Immature natural killer cell (primary cell): Measurements from ENCODE around the gene ABCC2. TPM values are rescaled to one million over a fixed set of nuclear protein-coding genes. Genes with fewer than 3 reads are reported as not detected.
"Not testable (repeated sequence)": the region's sequence is repeated elsewhere in the genome, so short reads cannot be mapped to it uniquely, and the experiment has no call there.

Experiments
- DNase-seq, 3 donors: peaks; one replicate each; pipeline ENCODE4 v3.0.0; 2022; ENCODE audit warnings: mixed read lengths in 1 of 3
- H3K27ac Mint-ChIP-seq, 6 donors: one replicate each; pipeline ENCODE4 v1.8.0; 2020; ENCODE audit warnings: mixed read lengths in 6 of 6, mild to moderate bottlenecking in 5 of 6, inconsistent platforms in 4 of 6, moderate library complexity in 3 of 6
- H3K27me3 Mint-ChIP-seq, 3 donors: one replicate each; pipeline ENCODE4 v1.8.0; 2020 to 2021; ENCODE audit warnings: low read depth in 3 of 3, mild to moderate bottlenecking in 3 of 3, mixed read lengths in 3 of 3, moderate library complexity in 3 of 3, inconsistent platforms in 1 of 3
- H3K36me3 Mint-ChIP-seq, 3 donors: one replicate each; pipeline ENCODE4 v1.8.0; 2020; ENCODE audit warnings: mixed read lengths in 3 of 3, inconsistent platforms in 2 of 3, mild to moderate bottlenecking in 2 of 3
- H3K4me1 Mint-ChIP-seq, 2 donors: one replicate each; pipeline ENCODE4 v1.8.0; 2020; ENCODE audit warnings: inconsistent platforms in 2 of 2, mild to moderate bottlenecking in 2 of 2, mixed read lengths in 2 of 2, moderate library complexity in 1 of 2
- H3K4me3 Mint-ChIP-seq, 5 donors: one replicate each; pipeline ENCODE4 v1.8.0; 2020; ENCODE audit warnings: mild to moderate bottlenecking in 5 of 5, mixed read lengths in 5 of 5, inconsistent platforms in 3 of 5, moderate library complexity in 3 of 5
- H3K9me3 Mint-ChIP-seq, 6 donors: one replicate each; pipeline ENCODE4 v1.8.0; 2020; ENCODE audit warnings: mild to moderate bottlenecking in 6 of 6, mixed read lengths in 6 of 6, inconsistent platforms in 4 of 6, moderate library complexity in 3 of 6
- polyA plus RNA-seq, 3 donors: library from polyadenylated mRNA; unstranded; fragments of 300-500 nt; fragmentation: Illumina TruSeq; gene quantifications; one replicate each; pipeline ENCODE4 v1.2.3, GENCODE V29; 2021

The ABCC2 gene
- polyA plus RNA-seq, 3 donors from 2014 or later: 0.48 TPM; not detected in 2

DNA sequence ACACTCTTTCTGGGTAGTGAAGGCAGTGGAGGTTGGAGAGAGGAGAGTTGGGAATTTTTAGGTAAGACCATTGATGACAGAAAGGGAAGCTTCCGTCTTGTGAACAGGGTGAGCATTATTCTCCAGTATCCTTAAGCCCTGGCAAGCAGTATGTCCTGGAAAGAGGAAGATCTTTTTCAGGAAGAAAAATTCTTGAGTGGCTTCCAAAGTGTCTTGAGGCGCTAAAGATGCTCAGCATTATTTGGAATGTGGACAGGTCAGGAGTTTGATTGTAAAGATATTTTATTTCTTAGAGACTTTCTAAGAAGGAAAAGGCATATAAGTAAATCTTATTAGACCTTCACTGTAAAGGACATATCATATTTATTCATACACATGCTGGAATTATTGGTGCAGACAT is 54.3 kb downstream of the ABCC2 start:
- Mint-ChIP-seq H3K4me3 (no peak overlapping the region), H3K27me3 (no peaks in the 10 kb centered on the region), H3K9me3 (no peaks in the 10 kb centered on the region), H3K27ac (no peak overlapping the region), H3K4me1 (no peaks in the 10 kb centered on the region), H3K36me3 (peaks cover 0 to 5% (median 4%) of the 10 kb centered on the region in 3 donors)
- DNase-seq: no peak

DNA sequence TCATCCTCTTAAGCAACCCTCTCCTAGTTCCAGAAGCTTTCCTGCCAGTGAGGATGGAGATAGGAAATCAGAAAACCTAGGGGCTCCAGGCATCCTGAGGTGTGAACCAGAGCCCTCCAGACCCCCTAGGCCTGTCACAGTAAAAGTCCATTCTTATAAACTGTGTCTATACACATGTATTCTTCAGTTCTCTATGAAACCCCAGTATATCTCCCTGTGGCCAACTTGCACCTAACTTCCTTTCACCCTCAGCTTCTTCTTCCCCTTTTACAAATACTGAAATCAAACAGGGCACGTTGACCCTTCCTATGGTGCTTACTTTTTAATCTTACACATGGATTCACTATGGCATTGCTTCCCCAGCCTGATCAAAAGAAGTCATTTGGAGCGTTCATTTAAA is 58.4 kb downstream of the ABCC2 start:
- not testable (repeated sequence) for H3K36me3 Mint-ChIP-seq, H3K9me3 Mint-ChIP-seq, H3K27me3 Mint-ChIP-seq, H3K4me3 Mint-ChIP-seq, H3K27ac Mint-ChIP-seq, DNase-seq, H3K4me1 Mint-ChIP-seq

DNA sequence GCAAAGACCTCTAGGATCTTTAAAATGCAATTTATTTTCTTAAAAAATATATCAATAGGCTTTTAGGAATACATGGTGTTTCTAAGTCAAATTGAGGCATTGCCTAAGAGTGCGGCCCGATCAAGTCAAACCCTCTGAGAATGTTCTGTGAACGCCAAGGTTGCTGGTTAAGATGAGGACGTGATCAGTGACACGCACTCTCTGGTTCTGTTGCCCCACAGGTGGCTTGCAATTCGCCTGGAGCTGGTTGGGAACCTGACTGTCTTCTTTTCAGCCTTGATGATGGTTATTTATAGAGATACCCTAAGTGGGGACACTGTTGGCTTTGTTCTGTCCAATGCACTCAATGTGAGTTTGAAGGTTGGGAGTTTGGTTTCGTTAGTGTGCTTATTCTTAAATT is 59.3 kb downstream of the ABCC2 start:
- no peak overlapping the region for H3K27ac Mint-ChIP-seq

DNA sequence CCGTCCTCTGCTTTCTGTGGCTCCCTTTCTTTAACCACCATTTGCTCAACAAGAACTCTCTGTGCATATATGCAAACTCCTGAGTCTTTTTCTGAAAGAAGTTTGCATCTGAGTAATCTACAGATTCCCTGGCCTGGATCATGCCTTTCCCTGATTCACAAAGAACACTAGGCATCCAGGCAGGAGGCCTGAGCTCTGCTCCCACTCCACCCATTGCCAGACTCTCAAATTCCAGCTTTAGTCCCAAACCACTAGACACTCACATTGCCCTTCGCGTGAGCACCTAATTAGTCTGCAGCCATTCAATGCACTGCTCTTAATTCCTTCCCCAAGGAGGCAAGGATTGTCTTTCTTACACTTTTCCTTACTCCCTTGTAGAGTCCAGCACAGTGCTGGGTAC is 60.9 kb downstream of the ABCC2 start:
- no peaks in the 10 kb centered on the region for H3K36me3 Mint-ChIP-seq
- H3K4me1 Mint-ChIP-seq: peaks cover 8 to 11% of the 10 kb centered on the region in 2 donors
- H3K27ac Mint-ChIP-seq: no peak overlapping the region
- no peak overlapping the region for H3K4me3 Mint-ChIP-seq
- H3K27me3 Mint-ChIP-seq: peaks cover 0 to 2% (median 2%) of the 10 kb centered on the region in 3 donors
- H3K9me3 Mint-ChIP-seq: no peaks in the 10 kb centered on the region
- no peak for DNase-seq

More for the DNA sequence above, 59.3 kb downstream of the ABCC2 start:
- Mint-ChIP-seq H3K27me3 (peaks cover 0 to 2% (median 2%) of the 10 kb centered on the region in 3 donors), H3K36me3 (peaks cover 0 to under 1% (median 0%) of the 10 kb centered on the region in 3 donors), H3K4me3 (no peak overlapping the region), H3K9me3 (no peaks in the 10 kb centered on the region), H3K4me1 (peaks cover 8 to 11% of the 10 kb centered on the region in 2 donors)
- DNase-seq: no peak

DNA sequence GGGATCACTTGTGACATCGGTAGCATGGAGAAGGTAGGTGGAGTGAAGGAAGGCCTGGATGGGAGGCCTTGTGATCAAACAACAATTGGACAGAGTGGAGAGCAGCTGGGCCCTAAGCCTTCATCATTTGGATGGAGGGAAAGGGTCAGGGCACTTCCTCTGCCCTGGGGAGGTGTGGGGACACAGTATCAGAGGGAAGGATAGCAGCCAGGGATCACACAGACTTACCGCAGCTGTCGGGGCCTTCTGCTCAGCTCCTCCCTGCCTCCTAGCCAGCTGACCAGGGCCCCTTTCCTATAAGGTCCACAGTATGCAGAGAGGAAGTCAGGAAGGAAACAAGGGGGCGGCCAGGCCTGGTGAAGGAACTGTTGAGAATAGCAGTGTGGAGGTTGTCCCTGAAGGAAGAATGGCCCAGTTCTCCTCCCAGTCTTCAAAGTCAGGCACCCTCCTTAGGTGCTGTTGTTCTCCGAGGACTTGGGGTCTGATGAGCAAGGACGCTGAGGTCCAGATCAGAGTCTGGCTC is 62.1 kb downstream of the ABCC2 start:
- H3K4me1 Mint-ChIP-seq: peaks cover 8 to 11% of the 10 kb centered on the region in 2 donors
- H3K36me3 Mint-ChIP-seq: no peaks in the 10 kb centered on the region
- no peak for DNase-seq
- no peak overlapping the region for H3K4me3 Mint-ChIP-seq
- no peaks in the 10 kb centered on the region for H3K9me3 Mint-ChIP-seq
- no peak overlapping the region for H3K27ac Mint-ChIP-seq
- peaks cover 0 to 2% (median 2%) of the 10 kb centered on the region in 3 donors for H3K27me3 Mint-ChIP-seq

DNA sequence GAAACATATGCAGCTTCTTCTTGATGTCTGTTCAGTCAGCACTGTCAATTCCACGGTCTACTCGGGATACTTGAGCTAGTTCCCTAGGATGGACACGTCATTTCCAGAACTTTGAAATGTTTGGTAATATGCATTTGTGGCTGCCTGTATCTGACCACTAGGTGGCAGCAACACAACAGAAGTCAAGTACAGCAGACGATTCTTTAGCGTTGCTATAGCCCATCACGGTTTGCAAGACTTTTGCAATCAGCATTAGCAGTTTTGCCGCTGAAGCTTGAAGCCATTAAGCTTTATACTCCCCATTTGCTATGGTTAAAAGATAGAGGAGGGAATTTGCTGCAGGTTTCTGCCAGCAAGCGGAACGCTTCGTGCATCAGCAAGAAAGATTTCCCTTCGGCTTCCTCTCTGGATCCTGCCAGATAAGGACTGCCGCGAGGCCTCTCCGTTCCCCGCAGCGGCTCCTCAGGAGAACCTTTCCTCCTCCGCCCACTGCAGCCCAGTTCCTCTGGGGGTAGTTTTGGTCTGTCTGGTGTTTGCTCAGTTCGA is 63.5 kb downstream of the ABCC2 start:
- Mint-ChIP-seq H3K27me3 (peaks cover 0 to 2% (median 2%) of the 10 kb centered on the region in 3 donors), H3K36me3 (peaks cover 0 to 4% (median 3%) of the 10 kb centered on the region in 3 donors), H3K9me3 (no peaks in the 10 kb centered on the region), H3K4me3 (peak overlapping the region; percentile 21 to 73 (median 69)), H3K4me1 (peaks cover 8 to 11% of the 10 kb centered on the region in 2 donors), H3K27ac (peak overlapping the region in 1 of 6 donors; percentile 43)
- DNase-seq: peak; percentile 63 to 72 (median 70)

DNA sequence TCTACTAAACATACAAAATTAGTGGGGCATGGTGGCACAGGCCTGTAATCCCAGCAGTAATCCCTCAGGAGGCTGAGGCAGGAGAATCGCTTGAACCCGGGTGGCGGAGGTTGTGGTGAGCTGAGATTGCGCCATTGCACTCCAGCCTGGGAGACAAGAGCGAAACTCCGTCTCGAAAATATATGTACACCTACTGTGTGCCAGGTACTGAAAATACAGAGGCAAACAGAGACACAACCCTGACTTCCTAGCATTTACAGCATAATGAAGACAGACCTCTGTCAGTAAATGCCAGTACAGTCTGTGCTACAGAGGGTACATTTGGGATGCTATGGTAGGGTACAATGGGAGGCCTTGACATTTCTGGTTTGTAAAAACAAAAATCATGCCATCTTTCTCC is 66.6 kb downstream of the ABCC2 start:
- no peak overlapping the region for H3K27ac Mint-ChIP-seq
- H3K4me1 Mint-ChIP-seq: peaks cover 8 to 11% of the 10 kb centered on the region in 2 donors
- H3K4me3 Mint-ChIP-seq: no peak overlapping the region
- no peak for DNase-seq
- no peaks in the 10 kb centered on the region for H3K9me3 Mint-ChIP-seq
- H3K36me3 Mint-ChIP-seq: peaks cover 0 to 14% (median 5%) of the 10 kb centered on the region in 3 donors
- H3K27me3 Mint-ChIP-seq: peaks cover 0 to 2% (median 2%) of the 10 kb centered on the region in 3 donors

DNA sequence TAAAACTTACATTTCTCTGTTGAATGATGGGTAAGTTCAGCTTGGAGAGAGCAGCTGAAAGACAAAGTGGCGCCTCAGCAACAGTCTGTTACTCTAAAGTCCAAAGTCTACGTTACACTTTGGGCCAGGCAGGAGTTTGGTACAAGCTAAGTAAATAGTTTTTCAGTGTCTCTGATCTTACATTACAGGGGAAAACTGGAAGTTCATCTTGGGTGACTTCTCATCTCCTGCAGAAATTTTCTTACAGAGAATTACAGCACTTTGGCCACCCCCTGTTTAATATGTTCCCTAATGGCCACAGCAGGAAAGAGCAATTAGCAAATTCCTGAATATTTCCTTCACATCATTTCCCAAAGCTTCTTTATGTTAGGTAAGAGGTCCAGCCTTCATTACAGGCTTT is 67.1 kb downstream of the ABCC2 start:
- no peaks in the 10 kb centered on the region for H3K9me3 Mint-ChIP-seq
- peaks cover 8 to 11% of the 10 kb centered on the region in 2 donors for H3K4me1 Mint-ChIP-seq
- H3K27me3 Mint-ChIP-seq: peaks cover 0 to 2% (median under 1%) of the 10 kb centered on the region in 3 donors
- peaks cover 0 to 14% (median 5%) of the 10 kb centered on the region in 3 donors for H3K36me3 Mint-ChIP-seq
- no peak overlapping the region for H3K4me3 Mint-ChIP-seq
- DNase-seq: no peak
- no peak overlapping the region for H3K27ac Mint-ChIP-seq

DNA sequence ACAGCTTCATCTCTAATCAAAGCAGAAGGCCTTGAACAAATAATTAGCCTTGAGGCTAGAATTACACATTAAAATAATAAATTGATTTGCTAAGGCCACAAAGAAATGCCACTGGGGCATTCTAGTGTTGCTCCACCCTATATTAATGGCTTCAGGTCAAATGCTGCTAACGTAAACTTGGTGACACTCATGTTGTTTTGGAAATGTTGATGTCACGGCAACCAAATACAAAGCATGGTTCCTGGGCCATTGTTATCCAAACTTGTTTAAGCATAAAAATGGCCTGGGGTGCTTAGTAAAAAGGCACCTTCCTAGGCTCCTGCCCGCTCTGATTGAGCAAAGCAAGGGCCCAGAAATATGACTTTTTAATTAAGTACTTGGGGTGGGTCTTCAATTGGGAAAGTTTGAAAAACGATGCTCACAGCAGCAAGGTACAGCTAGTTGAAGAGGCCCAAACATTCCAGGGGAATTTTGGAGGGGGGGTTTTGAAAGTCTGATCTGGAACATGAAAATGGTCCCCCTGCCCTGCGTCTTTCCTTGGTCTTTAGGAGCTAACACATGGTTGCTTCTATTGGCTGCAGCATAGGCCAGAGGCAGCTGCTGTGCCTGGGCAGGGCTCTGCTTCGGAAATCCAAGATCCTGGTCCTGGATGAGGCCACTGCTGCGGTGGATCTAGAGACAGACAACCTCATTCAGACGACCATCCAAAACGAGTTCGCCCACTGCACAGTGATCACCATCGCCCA is 67.8 kb downstream of the ABCC2 start:
- no peak for DNase-seq
- peaks cover 0 to 14% (median 5%) of the 10 kb centered on the region in 3 donors for H3K36me3 Mint-ChIP-seq
- no peaks in the 10 kb centered on the region for H3K9me3 Mint-ChIP-seq
- no peak overlapping the region for H3K27ac Mint-ChIP-seq
- H3K4me1 Mint-ChIP-seq: peaks cover 8 to 11% of the 10 kb centered on the region in 2 donors
- no peaks in the 10 kb centered on the region for H3K27me3 Mint-ChIP-seq
- H3K4me3 Mint-ChIP-seq: no peak overlapping the region

DNA sequence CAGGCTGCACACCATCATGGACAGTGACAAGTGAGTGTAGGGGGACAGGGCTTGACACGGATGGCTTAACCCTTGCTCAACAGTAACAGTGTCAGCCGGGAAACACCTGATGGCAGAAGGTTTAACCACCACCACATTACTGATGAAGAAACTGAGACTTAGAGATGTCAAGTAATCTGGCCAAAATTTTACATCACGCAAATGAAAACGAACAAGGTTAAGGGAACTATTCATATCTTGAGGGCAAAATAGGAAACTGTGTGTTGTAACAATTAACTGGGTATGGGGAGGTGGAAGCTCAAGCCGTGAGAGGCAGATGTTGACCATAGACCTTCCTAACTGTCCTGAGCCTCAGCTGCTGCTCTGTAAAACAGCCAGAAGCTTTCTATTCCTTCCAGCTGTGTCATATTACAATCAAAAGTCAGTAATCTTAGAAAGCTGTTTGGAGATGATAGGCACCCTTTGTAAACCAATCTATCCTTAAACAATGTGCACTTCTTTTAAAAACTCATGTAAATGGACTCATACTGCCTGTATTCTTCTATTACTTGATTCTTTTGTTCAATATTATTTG is 68.4 kb downstream of the ABCC2 start:
- no peaks in the 10 kb centered on the region for H3K27me3 Mint-ChIP-seq
- peaks cover 0 to 14% (median 5%) of the 10 kb centered on the region in 3 donors for H3K36me3 Mint-ChIP-seq
- no peaks in the 10 kb centered on the region for H3K9me3 Mint-ChIP-seq
- H3K4me1 Mint-ChIP-seq: peaks cover 6 to 7% of the 10 kb centered on the region in 2 donors
- no peak overlapping the region for H3K27ac Mint-ChIP-seq
- no peak overlapping the region for H3K4me3 Mint-ChIP-seq
- no peak for DNase-seq

DNA sequence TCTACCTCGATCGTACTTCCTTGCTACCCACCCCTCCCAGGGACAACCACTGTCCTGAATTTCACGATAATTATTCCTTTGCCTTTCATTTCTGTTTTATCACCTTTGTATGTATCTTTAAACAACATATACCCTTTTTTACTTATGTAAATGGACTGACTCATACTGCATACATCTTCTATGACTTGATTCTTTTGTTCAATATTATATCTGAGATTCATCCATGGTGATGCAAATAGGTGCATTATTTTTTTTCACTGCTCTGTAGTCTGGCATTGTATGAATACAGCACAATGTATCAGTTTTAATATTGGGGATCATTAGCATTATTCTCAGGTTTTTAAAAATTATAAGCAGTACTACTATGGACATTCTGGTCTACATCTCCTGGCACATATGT is 69.4 kb downstream of the ABCC2 start:
- H3K4me3 Mint-ChIP-seq: no peak overlapping the region
- no peak overlapping the region for H3K27ac Mint-ChIP-seq

DNA sequence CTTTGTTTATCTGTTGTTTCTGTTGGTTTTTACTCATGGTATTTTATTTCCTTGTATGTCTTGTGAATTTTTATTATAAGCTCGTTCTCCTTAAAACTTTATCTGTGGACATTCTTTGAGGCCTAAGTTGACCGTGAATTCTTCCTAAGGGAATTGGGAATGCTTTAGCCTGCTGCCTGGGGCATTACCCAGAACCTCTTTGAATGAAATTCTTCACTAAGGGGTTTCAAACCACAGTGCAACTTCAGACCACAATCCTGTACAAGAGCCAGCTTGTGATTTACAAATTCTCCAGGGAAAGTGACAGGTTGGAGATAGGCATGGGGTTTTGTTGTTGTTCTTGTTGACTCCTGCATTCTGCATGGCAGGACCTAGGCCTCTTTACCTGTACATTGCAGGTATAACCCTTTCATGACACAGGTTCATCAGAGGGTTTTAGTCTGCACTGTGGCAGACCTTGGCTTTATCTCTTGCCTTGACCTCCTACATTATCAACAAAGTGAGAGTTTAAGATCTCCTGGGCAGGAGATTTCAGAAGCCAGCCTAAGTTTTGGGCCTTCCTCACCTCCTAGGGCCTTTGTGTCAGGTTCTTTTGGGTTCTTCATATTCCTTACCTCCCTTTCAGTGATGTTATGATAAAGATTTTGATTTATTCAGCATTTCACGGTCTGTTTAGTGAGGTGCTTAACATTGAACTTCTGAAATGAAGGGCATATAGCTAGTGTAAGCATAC is 70.2 kb downstream of the ABCC2 start:
- Mint-ChIP-seq H3K9me3 (no peaks in the 10 kb centered on the region), H3K4me1 (no peaks in the 10 kb centered on the region), H3K4me3 (no peak overlapping the region), H3K27me3 (no peaks in the 10 kb centered on the region), H3K27ac (no peak overlapping the region), H3K36me3 (peaks cover 0 to 14% (median 5%) of the 10 kb centered on the region in 3 donors)
- no peak for DNase-seq

More for the DNA sequence above, 69.4 kb downstream of the ABCC2 start:
- DNase-seq: no peak
- no peaks in the 10 kb centered on the region for H3K4me1 Mint-ChIP-seq
- H3K36me3 Mint-ChIP-seq: peaks cover 0 to 14% (median 5%) of the 10 kb centered on the region in 3 donors
- no peaks in the 10 kb centered on the region for H3K9me3 Mint-ChIP-seq
- no peaks in the 10 kb centered on the region for H3K27me3 Mint-ChIP-seq

DNA sequence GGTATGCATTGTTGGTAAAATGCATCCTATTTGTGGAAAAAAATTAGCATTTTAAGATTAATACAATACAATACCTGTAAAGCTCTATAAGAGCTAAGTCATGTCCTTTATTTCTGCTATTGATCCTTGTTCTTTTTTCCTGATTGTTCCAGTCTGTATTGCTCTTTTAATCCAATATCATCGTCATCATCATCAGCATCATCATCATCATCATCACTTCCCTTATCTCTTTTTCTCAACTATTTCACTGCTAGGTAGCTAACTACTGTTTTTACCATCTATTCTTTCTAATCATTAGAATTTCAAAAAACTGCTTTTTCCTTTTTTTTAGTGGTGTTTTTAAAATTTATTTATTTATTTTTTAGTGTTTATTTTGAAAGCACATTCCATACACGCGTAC is 71.2 kb downstream of the ABCC2 start:
- Mint-ChIP-seq H3K27me3 (peaks cover 0 to 2% (median 0%) of the 10 kb centered on the region in 3 donors), H3K4me1 (no peaks in the 10 kb centered on the region), H3K9me3 (no peaks in the 10 kb centered on the region), H3K36me3 (peaks cover 0 to 14% (median 5%) of the 10 kb centered on the region in 3 donors), H3K27ac (no peak overlapping the region), H3K4me3 (no peak overlapping the region)
- DNase-seq: no peak
